Measurements from ENCODE around the gene TCTN3. TPM values are rescaled to one million over a fixed set of nuclear protein-coding genes. Genes with fewer than 3 reads are reported as not detected.

TCTN3 gene
- total and polyA plus RNA-seq, 2 of the 13 experiments (the other 11 are each of a cell fraction or from before 2014, with no cell fraction given) = 53.3 to 60.0 TPM

- TF ChIP-seq TGIF2 (CRISPR knock-in tag; IDR thresholded peaks at IDR 0.05) = peak; percentile 50; the same call in 1 of the 2 replicates
- TF ChIP-seq TRIM22 (IDR thresholded peaks at IDR 0.05) = no peak
- TF ChIP-seq ATF2 (CRISPR knock-in tag; IDR thresholded peaks at IDR 0.05) = no peak
- no peak for TF ChIP-seq RBM22 (optimal IDR thresholded peaks at IDR 0.05; ENCODE audit: low read length)
- peak; percentile 11; the same call in 1 of the 2 replicates for TF ChIP-seq NR2F2 (IDR thresholded peaks at IDR 0.05; ENCODE audit: borderline replicate concordance, low read depth)
- peak; percentile 55 for TF ChIP-seq ZBTB38 (CRISPR knock-in tag; IDR thresholded peaks at IDR 0.05)
- no peak for TF ChIP-seq ZNF292 (CRISPR knock-in tag; IDR thresholded peaks at IDR 0.05; ENCODE audit: borderline replicate concordance, low read depth)
- TF ChIP-seq ZNF605 (CRISPR knock-in tag; IDR thresholded peaks at IDR 0.05) = no peak
- no peak for TF ChIP-seq ZNF335 (CRISPR knock-in tag; IDR thresholded peaks at IDR 0.05)
- TF ChIP-seq ZSCAN5A (CRISPR knock-in tag; IDR thresholded peaks at IDR 0.05; ENCODE audit: borderline replicate concordance) = 0 out of 2 replicates have a peak, but pooled peaks have one; percentile 59
- no peak for TF ChIP-seq RARA (CRISPR knock-in tag; IDR thresholded peaks at IDR 0.05)
- no peak for TF ChIP-seq ZNF549 (CRISPR knock-in tag; IDR thresholded peaks at IDR 0.05)
- TF ChIP-seq MED1 (CRISPR knock-in tag; IDR thresholded peaks at IDR 0.05) = 0 out of 2 replicates have a peak, but pooled peaks have one; percentile 21
- no peak for TF ChIP-seq ZNF570 (CRISPR knock-in tag; IDR thresholded peaks at IDR 0.05; ENCODE audit: borderline replicate concordance)
- TF ChIP-seq RFXANK (CRISPR knock-in tag; IDR thresholded peaks at IDR 0.05) = no peak
- 0 out of 2 replicates have a peak, but pooled peaks have one; percentile 64 for TF ChIP-seq THAP8 (CRISPR knock-in tag; IDR thresholded peaks at IDR 0.05; ENCODE audit: borderline replicate concordance)
- TF ChIP-seq RFX5 (IDR thresholded peaks at IDR 0.05; ENCODE audit: low read depth, low read length) = no peak
- no peak for TF ChIP-seq PLSCR1 (CRISPR knock-in tag; IDR thresholded peaks at IDR 0.05; ENCODE audit: borderline replicate concordance)
- 0 out of 2 replicates have a peak, but pooled peaks have one; percentile 1 for TF ChIP-seq FOXC1 (CRISPR knock-in tag; IDR thresholded peaks at IDR 0.05; ENCODE audit: borderline replicate concordance)
- TF ChIP-seq ZNF558 (CRISPR knock-in tag; IDR thresholded peaks at IDR 0.05; ENCODE audit: borderline replicate concordance) = 0 out of 2 replicates have a peak, but pooled peaks have one; percentile 24
- 0 out of 2 replicates have a peak, but pooled peaks have one; percentile 31 for TF ChIP-seq MAFG (CRISPR knock-in tag; IDR thresholded peaks at IDR 0.05)
- TF ChIP-seq ZNF883 (CRISPR knock-in tag; IDR thresholded peaks at IDR 0.05; ENCODE audit: not compliant biosample characterization) = no peak
These were observed 38.0 kb downstream of the TCTN3 start (continued) for GRCh38 chr10:95655571-95656290.

Measured in HepG2 (cell line).